ENCODE data around the gene TEN1. TPM values are rescaled to one million over a fixed set of nuclear protein-coding genes. Genes with fewer than 3 reads are reported as not detected.

TEN1 gene
- total and polyA plus RNA-seq, 2 of the 13 experiments (the other 11 are each of a cell fraction or from before 2014, with no cell fraction given), result 18.0 to 21.3 TPM

DNA sequence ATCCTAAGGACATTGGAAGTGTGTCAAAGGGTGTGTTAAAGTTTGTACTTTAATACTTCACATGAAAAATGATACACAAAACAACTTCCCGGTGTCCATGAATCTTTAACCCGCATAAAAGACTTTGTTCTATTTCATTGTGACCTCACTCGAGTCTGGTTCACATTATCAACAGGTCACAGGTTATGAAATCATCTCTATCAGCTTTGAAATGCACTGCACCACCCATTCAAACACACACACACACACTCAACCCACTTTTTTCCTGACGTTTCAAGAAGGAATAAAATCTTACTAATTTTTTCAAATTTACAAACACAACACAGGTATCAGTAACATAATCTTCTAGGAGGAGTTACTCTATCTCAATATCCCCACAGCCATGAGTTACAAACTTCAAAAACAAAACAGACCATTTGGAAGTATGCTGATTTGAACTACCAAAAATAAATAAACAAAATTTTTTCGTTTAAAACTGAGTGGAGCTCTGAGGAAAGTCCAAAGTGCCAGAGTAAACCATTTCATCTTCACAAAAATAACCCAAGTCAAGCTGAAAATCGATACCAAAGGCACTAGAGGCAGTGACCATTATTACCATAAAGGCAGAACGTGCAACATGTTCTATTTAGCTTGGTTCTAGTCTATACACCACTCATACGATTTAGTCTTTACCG lies 2.7 kb upstream of the TEN1 start (continued):
- TF ChIP-seq, protein P1, sequence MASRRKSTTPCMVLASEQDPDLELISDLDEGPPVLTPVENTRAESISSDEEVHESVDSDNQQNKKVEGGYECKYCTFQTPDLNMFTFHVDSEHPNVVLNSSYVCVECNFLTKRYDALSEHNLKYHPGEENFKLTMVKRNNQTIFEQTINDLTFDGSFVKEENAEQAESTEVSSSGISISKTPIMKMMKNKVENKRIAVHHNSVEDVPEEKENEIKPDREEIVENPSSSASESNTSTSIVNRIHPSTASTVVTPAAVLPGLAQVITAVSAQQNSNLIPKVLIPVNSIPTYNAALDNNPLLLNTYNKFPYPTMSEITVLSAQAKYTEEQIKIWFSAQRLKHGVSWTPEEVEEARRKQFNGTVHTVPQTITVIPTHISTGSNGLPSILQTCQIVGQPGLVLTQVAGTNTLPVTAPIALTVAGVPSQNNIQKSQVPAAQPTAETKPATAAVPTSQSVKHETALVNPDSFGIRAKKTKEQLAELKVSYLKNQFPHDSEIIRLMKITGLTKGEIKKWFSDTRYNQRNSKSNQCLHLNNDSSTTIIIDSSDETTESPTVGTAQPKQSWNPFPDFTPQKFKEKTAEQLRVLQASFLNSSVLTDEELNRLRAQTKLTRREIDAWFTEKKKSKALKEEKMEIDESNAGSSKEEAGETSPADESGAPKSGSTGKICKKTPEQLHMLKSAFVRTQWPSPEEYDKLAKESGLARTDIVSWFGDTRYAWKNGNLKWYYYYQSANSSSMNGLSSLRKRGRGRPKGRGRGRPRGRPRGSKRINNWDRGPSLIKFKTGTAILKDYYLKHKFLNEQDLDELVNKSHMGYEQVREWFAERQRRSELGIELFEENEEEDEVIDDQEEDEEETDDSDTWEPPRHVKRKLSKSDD (CRISPR knock-in tag; IDR thresholded peaks at IDR 0.05; ENCODE audit: low read depth), result no peak
- TF ChIP-seq ZNF776 (CRISPR knock-in tag; IDR thresholded peaks at IDR 0.05) (no peak), PHB2 (IDR thresholded peaks at IDR 0.05; ENCODE audit: partially characterized antibody) (no peak), NRL (CRISPR knock-in tag; IDR thresholded peaks at IDR 0.05; ENCODE audit: borderline replicate concordance) (no peak), HDAC1 (CRISPR knock-in tag; IDR thresholded peaks at IDR 0.05) (peak; percentile 69), MTA1 (CRISPR knock-in tag; IDR thresholded peaks at IDR 0.05; ENCODE audit: borderline replicate concordance) (no peak), SMC3 (IDR thresholded peaks at IDR 0.05; ENCODE audit: low read length) (no peak), PCBP2 (optimal IDR thresholded peaks at IDR 0.05; ENCODE audit: low read depth, low read length, poor library complexity, severe bottlenecking) (no peak), HIVEP1 (CRISPR knock-in tag; IDR thresholded peaks at IDR 0.05) (no peak), ZNF772 (CRISPR knock-in tag; IDR thresholded peaks at IDR 0.05) (no peak), ATF7 (IDR thresholded peaks at IDR 0.05) (peak; percentile 57; the same call in 1 of the 2 replicates), ATF7 (CRISPR knock-in tag; IDR thresholded peaks at IDR 0.05) (no peak; the same call in 1 of the 2 replicates), ZNF678 (CRISPR knock-in tag; IDR thresholded peaks at IDR 0.05) (no peak), SIN3A (IDR thresholded peaks at IDR 0.05; ENCODE audit: borderline replicate concordance, low read depth, low read length) (no peak), ARID2 (CRISPR knock-in tag; IDR thresholded peaks at IDR 0.05; ENCODE audit: borderline replicate concordance) (0 out of 2 replicates have a peak, but pooled peaks have one; percentile 72), KLF15 (CRISPR knock-in tag; IDR thresholded peaks at IDR 0.05; ENCODE audit: borderline replicate concordance) (no peak), MED8 (CRISPR knock-in tag; IDR thresholded peaks at IDR 0.05; ENCODE audit: insufficient replicate concordance) (no peak)
- TF ChIP-seq, protein P2, sequence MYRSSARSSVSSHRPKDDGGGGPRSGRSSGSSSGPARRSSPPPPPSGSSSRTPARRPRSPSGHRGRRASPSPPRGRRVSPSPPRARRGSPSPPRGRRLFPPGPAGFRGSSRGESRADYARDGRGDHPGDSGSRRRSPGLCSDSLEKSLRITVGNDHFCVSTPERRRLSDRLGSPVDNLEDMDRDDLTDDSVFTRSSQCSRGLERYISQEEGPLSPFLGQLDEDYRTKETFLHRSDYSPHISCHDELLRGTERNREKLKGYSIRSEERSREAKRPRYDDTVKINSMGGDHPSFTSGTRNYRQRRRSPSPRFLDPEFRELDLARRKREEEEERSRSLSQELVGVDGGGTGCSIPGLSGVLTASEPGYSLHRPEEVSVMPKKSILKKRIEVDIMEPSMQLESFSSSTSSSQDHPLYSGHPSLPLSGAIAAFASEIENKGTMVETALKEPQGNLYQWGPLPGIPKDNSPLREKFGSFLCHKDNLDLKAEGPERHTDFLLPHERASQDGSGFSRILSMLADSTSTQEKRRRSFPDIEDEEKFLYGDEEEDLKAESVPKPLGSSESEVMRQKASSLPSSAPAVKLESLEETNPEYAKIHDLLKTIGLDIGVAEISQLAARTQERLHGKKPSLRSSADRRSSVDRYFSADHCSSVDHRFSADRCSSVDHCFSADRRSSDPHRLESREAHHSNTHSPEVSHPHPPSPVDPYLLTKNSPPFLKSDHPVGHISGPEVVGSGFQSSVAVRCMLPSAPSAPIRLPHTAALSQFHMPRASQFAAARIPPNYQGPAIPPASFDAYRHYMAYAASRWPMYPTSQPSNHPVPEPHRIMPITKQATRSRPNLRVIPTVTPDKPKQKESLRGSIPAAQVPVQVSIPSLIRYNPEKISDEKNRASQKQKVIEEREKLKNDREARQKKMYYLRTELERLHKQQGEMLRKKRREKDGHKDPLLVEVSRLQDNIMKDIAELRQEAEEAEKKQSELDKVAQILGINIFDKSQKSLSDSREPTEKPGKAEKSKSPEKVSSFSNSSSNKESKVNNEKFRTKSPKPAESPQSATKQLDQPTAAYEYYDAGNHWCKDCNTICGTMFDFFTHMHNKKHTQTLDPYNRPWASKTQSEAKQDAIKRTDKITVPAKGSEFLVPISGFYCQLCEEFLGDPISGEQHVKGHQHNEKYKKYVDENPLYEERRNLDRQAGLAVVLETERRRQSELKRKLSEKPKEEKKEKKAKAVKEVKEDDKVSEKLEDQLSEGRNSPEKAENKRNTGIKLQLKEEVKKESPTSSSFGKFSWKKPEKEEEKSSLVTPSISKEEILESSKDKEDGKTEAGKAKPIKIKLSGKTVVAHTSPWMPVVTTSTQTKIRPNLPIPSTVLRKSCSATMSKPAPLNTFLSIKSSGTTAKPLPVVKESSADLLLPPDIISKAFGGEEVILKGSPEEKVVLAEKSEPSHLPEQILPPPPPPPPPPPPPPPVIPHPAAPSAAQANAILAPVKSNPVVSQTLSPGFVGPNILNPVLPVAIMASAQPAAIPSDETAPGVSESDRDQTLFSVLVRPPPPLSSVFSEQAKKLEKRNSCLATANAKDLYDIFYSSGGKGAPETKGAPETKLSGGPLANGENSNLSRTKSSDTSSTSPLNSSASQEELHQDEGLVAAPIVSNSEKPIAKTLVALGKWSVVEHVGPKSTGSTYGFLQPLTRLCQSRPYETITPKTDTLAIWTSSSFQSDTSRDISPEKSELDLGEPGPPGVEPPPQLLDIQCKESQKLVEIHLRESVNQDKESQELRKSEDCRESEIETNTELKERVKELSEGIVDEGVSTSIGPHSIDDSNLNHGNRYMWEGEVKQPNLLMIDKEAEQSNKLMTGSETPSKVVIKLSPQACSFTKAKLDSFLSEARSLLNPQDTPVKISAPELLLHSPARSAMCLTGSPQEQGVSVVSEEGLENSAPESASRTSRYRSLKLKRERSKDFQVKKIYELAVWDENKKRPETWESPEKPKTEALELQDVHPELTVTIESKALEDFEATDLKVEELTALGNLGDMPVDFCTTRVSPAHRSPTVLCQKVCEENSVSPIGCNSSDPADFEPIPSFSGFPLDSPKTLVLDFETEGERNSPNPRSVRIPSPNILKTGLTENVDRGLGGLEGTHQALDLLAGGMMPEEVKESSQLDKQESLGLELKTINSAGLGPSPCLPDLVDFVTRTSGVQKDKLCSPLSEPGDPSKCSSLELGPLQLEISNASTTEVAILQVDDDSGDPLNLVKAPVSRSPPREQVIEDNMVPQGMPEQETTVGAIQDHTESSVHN (CRISPR knock-in tag; IDR thresholded peaks at IDR 0.05), result no peak

All from HepG2 (cell line).